Fibroblast of skin of left quadriceps (primary cell): ENCODE measurements around the gene MED26.

Source experiments
- DNase-seq, 2 experiments: peaks; one replicate each; pipeline ENCODE4 v3.0.0-alpha.2; 2013; ENCODE audit warnings: low read depth in 2 of 2

The MED26 gene

GRCh38 chr19:16589917-16590316 lies 38.1 kb downstream of the MED26 start:
- DNase-seq = no peak

- DNase-seq = no peak
These were observed 39.0 kb downstream of the MED26 start for GRCh38 chr19:16588824-16589577.

DNA sequence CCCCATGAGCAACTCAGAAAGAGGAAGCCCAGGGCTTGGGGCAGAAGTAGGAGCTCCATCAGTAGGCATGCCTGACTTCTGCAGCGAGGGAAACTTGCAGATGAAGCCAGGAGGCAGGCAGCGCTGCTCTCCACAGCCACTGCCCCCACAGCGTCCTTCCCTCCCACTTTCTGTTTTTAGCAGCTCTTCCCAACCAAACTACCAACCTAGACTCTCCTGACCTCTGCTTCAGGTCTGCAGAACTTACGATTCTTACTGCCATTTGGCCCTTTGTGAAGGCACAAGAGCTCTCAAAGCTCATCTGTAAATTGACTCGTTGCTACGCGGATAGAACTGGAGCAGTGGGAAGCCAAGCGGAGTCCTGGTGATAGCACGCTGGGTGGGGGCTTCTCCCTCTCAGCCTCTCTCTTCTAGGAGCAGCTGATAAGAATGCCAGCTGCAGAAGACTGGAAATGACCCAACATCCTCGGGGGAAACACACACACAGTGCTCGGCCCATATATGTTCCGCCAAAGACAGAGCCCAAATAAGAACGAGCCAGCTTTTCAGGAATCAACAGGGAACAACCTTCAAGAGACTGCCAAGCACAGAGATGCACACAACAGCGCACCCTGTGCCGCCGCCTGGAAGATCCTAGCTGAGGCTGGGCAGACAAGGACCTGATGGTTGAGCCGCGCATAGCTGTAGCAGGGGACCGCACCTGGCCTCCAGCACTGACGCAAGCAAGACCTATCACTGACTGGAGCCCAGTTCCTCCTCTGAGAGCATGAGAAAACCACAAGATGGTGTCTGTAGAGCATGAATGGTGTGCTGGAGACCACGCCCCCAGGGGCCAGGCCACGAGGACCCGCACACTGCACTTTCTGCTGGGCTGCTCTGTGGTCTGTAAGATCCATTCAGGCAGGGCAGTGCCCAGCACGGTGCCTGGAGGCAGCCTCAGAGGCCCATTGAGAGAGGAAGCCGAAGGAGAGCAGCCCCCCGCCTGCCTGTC lies 39.9 kb downstream of the MED26 start:
- no peak for DNase-seq

- peak in 1 of 2 experiments; percentile 9 for DNase-seq
These were observed 40.8 kb downstream of the MED26 start for GRCh38 chr19:16586991-16587832.

DNA sequence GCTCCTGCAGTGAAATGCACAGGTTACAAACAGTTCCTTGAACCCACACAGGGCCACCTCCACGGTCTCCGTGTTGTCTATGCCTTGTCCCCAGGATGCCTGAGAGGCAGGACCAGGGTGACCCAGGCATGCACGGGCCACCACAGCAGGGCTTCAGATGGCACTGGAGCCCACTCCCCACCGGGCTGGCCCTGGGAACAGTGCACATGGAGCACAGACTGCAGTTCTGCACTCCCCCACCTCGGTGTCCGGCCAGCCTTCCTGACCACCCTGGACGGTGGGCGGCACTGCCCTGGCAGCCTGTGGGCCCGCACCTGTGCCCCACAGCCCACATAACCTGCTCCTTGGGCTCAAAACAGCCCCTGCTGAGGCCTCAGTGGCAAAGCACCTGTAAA lies 41.5 kb downstream of the MED26 start:
- no peak for DNase-seq

DNA sequence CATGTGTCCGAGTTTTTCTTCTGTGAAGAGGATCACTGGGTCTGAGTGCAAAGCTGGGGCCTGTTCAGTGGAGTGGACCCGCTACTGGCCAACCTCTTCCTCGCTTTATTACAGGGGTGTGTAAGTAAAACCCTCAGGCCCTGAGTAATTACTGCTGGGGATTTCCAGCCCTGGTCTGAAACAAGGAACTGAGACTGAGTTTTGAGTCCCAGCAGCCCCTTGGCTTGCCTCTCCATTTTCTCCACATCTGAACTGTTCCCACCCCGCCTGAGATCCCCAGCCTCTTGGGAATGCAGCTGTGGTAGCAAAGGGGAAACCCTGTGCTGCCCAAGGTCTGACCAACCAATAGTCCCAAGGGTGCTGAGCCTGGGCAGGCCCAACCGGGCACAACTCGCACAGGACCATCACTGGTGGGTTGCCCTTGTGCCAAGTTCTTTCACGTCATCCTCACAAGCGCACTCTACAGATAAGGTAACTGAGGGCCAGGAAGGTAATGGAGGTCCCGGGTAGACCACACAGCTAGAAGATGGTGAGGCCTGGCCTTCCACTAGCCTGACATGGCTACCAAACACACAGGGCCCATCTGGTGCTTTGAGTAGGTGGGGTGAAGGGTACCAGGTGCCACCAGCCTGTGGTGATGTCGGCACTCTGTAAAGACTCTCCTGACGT lies 42.1 kb downstream of the MED26 start:
- DNase-seq = no peak

DNA sequence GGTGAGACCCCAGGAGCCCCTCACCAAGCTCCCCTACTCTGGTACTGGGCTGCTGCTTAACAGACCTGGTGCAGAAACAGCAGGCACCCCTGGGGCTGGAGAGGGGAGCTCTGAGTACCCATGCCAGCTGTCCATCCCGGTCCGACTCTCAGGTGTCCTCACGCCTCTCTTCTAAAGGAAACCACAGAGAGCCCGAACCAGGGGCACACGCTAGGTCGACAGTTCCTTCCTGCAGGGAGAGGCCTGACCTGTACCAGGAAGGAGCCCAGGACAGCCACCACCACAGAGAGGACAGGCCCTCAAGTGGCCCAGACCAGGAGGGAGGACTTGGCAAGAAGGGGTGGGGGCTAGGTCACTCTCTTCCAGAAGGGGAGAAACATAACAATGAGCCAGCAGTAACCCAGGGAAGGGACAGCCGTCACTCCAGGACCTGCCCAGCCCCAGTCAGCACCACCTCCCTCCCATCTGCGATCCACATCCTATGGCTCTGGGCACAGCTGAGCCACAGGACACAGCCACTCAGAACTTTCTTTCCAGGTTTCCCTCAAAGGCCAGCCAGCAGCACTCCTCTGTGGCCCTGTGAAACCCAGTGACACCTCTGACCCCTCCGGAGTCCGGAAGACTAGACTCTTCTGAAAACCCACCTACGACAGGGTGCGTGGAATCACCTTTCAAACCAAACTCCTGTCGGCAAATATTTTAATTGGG lies 42.8 kb downstream of the MED26 start:
- no peak for DNase-seq

DNA sequence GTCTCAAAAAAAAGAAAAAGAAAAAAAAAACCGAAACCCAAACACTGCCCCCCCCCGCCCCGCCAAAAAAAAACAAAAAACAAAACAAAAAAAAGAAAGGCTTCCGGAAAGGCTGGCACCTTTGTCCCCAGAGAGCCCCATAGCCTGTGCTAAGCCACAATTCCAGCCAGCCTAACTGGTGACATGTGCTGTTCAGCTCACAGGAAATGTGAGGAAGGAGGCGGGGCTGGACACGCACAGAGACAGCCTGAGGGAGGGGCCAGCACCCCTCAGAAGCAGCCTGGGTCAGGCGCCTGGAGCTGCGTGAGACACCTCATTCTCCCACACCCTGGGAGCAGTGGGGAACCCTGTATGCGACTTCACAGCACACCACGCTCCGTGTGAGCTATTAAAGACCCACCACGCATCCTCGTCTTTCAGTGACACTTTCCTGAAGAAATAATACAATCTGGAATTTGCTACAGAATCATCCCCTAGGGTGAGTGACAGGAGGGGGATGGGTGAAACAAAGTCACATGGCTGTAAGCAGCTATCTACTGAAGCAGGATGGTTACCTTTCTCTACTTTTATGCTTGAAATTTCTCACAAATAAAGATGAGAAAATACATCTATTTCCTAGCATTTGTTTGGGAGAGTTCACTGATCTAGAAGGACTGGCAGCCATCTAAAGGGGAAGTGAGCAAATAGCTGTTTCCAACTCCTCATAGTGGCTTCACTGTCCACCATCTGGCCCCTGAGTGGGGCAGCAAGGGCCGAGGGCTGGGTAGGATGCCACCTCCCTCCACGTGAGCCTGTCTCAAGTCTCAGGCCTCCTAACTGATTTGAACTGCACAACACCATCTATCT lies 43.5 kb downstream of the MED26 start:
- peak; percentile 24 to 39 for DNase-seq

DNA sequence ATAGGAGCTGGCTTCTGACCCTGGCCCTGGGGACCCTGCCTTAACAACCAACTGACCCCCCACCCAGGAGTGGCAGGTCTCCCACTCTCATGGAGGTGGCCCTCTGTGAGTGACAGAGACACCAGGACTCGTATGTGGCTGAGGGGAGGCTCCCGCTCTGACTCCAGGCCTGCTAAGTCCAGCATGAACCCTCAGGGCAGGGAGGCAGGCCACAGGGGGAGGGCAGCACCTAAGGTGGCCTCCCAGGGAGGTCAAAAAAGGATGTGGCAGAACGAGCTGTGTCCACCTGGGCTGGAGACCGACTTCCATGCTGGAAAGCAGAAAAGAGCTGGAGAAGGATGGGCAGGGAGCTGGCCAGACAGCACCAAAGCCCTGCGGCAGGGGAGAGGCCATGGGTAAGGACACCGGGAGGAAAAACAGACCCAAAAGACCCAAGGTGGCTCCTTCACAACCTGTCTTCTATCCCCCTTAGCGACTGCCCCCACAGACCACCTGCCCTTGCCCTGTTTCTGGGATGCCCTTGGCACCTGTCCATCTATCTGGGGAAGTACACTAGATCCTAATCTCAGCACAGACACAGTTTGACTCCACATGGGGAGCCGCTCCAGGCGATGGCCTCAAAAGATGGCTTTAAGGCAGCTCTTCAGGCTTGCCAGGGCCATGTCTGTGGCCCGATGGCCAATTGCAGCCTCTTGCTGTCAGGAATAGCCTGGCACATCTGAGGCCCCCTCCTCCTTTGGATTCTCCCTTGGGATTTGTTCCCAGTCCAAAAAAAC lies 45.3 kb downstream of the MED26 start:
- no peak for DNase-seq

- DNase-seq = no peak
These were observed 46.0 kb downstream of the MED26 start for GRCh38 chr19:16581971-16582343.

GRCh38 chr19:16581145-16581970 lies 46.6 kb downstream of the MED26 start:
- DNase-seq = no peak

- no peak for DNase-seq
These were observed 48.6 kb downstream of the MED26 start for GRCh38 chr19:16579381-16579780.

- no peak for DNase-seq
These were observed 50.4 kb downstream of the MED26 start for GRCh38 chr19:16577531-16577985.

DNA sequence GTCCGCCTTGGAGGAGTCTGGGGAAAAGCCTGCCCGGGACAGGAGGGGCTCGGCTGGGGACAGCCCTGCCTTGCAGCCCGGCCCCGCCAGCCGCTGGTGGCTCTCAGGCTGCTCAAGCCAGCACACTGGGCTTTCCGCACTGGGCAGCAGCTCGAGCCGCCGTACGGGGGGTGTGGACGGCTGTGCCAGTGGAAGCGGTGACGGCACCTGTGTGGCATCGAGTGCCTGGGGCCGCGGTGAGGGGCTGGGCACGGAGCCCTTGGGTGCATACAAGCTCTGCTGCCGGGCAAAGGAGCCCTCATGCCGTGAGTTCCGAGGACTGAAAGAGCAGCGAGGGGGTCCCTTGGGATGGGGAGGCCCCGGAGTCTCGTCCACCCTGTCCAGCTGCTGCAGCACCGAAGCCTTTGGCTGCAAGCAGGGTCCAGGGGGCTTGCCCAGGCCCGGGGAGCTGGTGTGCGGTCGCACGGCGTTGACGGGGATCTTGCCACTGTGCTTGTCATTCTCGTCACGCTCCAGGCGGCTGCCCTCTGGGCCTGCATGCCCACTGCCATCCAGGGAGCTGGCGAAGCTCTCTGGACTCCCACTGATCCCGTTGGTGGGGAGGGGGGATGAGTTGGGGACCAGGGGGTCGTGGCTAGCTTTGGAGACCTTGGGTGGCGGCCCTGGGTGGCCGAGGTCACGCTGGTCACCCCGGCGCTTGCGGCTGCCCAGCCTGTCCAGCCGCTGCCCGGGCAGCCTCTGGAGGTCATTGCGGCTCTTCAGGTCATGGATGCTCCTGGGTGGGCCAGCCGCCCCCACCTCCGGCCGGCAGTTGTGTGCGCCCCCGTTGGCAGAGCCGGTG lies 51.1 kb downstream of the MED26 start:
- DNase-seq = no peak

DNA sequence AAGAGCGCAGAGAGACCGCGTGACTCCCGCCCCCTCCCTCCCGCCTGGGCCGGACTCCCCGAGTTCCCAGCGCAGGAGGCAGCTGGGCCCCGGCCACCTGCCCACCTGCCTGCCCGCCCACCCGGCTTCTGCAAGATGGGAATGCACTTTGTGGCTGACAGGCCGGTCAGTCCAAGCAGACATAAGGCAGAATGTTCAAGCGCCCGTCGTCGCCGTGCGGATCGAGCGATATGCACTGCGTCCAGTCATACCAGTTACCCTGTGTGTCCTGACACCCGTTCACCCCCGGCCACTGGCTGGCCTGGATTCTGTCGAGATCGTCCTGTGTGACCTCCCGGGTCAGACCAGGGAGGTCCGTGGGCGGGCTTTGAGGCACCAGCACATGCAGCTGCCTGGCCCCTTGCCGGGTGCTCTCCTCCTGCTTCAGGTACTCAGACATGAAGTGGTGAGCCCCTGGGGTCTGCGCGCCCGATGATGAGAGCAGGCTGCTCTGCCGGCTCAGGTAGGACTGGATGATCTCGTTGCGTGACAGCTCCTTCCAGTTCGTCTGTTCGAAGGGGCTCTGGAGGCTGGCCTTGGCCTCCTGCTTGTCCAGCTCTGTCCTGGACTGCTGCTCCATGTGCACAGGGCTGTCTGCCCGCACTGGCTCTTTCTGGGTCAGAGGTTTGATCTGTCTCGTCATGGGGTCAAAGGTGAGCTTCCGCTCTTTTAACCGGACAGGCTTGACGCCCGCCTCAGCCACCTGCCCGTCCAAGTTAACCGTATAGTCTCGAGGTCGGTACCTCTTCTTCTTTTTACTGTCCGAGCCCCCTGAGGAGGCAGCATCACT lies 51.9 kb downstream of the MED26 start:
- DNase-seq = no peak

DNA sequence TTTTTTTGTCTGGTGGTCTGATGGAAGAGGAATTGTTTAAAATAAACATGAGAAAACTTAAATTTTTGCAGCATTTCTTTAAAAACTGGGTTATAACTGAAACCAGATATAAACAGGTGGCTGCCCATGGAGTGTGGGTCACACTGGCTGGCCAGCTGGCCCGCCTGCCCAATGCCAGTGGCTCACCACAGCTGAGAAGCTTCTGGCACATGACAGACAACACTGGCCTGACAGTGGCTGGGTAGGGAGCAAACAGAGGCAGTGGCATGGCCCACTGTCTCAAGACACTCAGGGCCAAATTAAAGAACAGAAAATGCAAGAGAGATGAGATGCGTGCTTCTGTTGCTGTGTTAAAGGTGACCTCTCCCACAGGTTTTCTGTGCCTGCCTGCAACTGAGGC lies 52.7 kb downstream of the MED26 start:
- DNase-seq = no peak
